ENCODE data around the gene SLC39A3. TPM values are rescaled to one million over a fixed set of nuclear protein-coding genes. Genes with fewer than 3 reads are reported as not detected.

SLC39A3 gene
- total RNA-seq, 1 donor from 2014 or later, result 33.8 TPM

- DNase-seq (ENCODE audit: low spot score), result no peak
Measured at GRCh38 chr19:2747349-2747748, 7.5 kb upstream of the SLC39A3 start.

- DNase-seq (ENCODE audit: low spot score), result no peak
Measured at GRCh38 chr19:2744113-2744512, 4.3 kb upstream of the SLC39A3 start.

GRCh38 chr19:2743099-2743498 lies 3.3 kb upstream of the SLC39A3 start:
- no peak for DNase-seq (ENCODE audit: low spot score)

GRCh38 chr19:2740314-2740656 lies 468 bp upstream of the SLC39A3 start:
- DNase-seq (ENCODE audit: low spot score), result no peak

GRCh38 chr19:2736550-2737190 lies 3.1 kb downstream of the SLC39A3 start:
- DNase-seq (ENCODE audit: low spot score), result no peak

- no peak for DNase-seq (ENCODE audit: low spot score)
Measured at GRCh38 chr19:2735374-2735773, 4.4 kb downstream of the SLC39A3 start.

- DNase-seq (ENCODE audit: low spot score), result no peak
Measured at GRCh38 chr19:2734589-2735288, 5.1 kb downstream of the SLC39A3 start.

- no peak for DNase-seq (ENCODE audit: low spot score)
Measured at GRCh38 chr19:2733930-2734588, 5.8 kb downstream of the SLC39A3 start.

- DNase-seq (ENCODE audit: low spot score), result no peak
Measured at GRCh38 chr19:2732883-2733282, 6.9 kb downstream of the SLC39A3 start.

- no peak for DNase-seq (ENCODE audit: low spot score)
Measured at GRCh38 chr19:2732157-2732725, 7.6 kb downstream of the SLC39A3 start.

GRCh38 chr19:2731181-2731995 lies 8.4 kb downstream of the SLC39A3 start:
- DNase-seq (ENCODE audit: low spot score), result no peak

GRCh38 chr19:2729943-2730818 lies 9.6 kb downstream of the SLC39A3 start:
- no peak for DNase-seq (ENCODE audit: low spot score)

GRCh38 chr19:2728783-2729387 lies 10.9 kb downstream of the SLC39A3 start:
- DNase-seq (ENCODE audit: low spot score), result no peak

GRCh38 chr19:2727640-2727944 lies 12.2 kb downstream of the SLC39A3 start:
- DNase-seq (ENCODE audit: low spot score), result no peak

- DNase-seq (ENCODE audit: low spot score), result no peak
Measured at GRCh38 chr19:2726904-2727639, 12.7 kb downstream of the SLC39A3 start.

GRCh38 chr19:2726160-2726855 lies 13.5 kb downstream of the SLC39A3 start:
- no peak for DNase-seq (ENCODE audit: low spot score)

- DNase-seq (ENCODE audit: low spot score), result no peak
Measured at GRCh38 chr19:2724148-2724557, 15.7 kb downstream of the SLC39A3 start.

GRCh38 chr19:2723747-2724146 lies 16.1 kb downstream of the SLC39A3 start:
- no peak for DNase-seq (ENCODE audit: low spot score)

- no peak for DNase-seq (ENCODE audit: low spot score)
Measured at GRCh38 chr19:2723345-2723715, 16.5 kb downstream of the SLC39A3 start.

Data from mucosa of gallbladder (tissue), 1 donor.